Lung (tissue), 12 donors: ENCODE measurements around the gene RALY. TPM values are rescaled to one million over a fixed set of nuclear protein-coding genes. Genes with fewer than 3 reads are reported as not detected.

Experiments used
- ATAC-seq: fragments of 200-7000 bp; cut with Tn5 transposase; one replicate; pipeline ENCODE4 v1.9.1; 2020; ENCODE audit warnings: moderate number of reproducible peaks; ENCODE audit not compliant: insufficient read depth, low FRiP score
- DNase-seq, 3 donors: peaks; one replicate each; pipeline ENCODE4 v3.0.0-alpha.2; 2013 to 2017
- H3K27ac ChIP-seq, 2 donors: one replicate each; pipeline ENCODE4 v1.5.1; 2013; ENCODE audit warnings: mild to moderate bottlenecking in 2 of 2, moderate library complexity in 2 of 2, control low read depth in 1 of 2, inconsistent platforms in 1 of 2, low read depth in 1 of 2, low read length in 1 of 2
- H3K27me3 ChIP-seq, 3 donors: one replicate each; pipeline ENCODE4 v1.5.1; 2013; ENCODE audit warnings: low read length in 2 of 3; ENCODE audit not compliant: control insufficient read depth in 3 of 3, insufficient read depth in 3 of 3
- H3K36me3 ChIP-seq, 4 donors: one replicate each; pipeline ENCODE4 v1.5.1; 2013; ENCODE audit warnings: low read length in 4 of 4, mild to moderate bottlenecking in 1 of 4, moderate library complexity in 1 of 4; ENCODE audit not compliant: control insufficient read depth in 4 of 4, insufficient read depth in 4 of 4
- H3K4me1 ChIP-seq, 5 donors: one replicate each; pipeline ENCODE4 v1.5.1; 2013; ENCODE audit warnings: low read length in 5 of 5, mild to moderate bottlenecking in 2 of 5, moderate library complexity in 1 of 5; ENCODE audit not compliant: control insufficient read depth in 5 of 5, insufficient read depth in 5 of 5
- H3K4me3 ChIP-seq: one replicate; pipeline ENCODE4 v1.5.1; 2013; ENCODE audit warnings: mild to moderate bottlenecking, control low read depth, moderate library complexity
- H3K9ac ChIP-seq, 2 donors: one replicate each; pipeline ENCODE4 v1.5.1; 2013; ENCODE audit warnings: low read length in 2 of 2, control low read depth in 1 of 2; ENCODE audit not compliant: insufficient read depth in 1 of 2
- H3K9me3 ChIP-seq, 4 donors: one replicate each; pipeline ENCODE4 v1.5.1; 2013; ENCODE audit warnings: low read length in 3 of 4, mild to moderate bottlenecking in 1 of 4, moderate library complexity in 1 of 4; ENCODE audit not compliant: control insufficient read depth in 4 of 4, insufficient read depth in 3 of 4
- WGBS, 2 donors: extraction: QIAGEN DNeasy Blood & Tissue Kit; methylation state at CpG; one replicate each; pipeline ENCODE4 v1.1.7; 2013; 5-methylcytosine and 5-hydroxymethylcytosine counted together
- polyA plus RNA-seq, 2 donors: library from polyadenylated mRNA; stranded (reverse); fragments of 200-250 nt; gene quantifications; one replicate each; pipeline ENCODE4 v1.2.1, GENCODE V29; 2013
- total RNA-seq, 2 donors: library from RNA; depleted of rRNA in 1 of 2; stranded (reverse); fragments of >200 nt in 1 of 2; gene quantifications; one replicate each; pipeline ENCODE4 v1.2.1, GENCODE V29; 2014 to 2021
- TF ChIP-seq, protein P1 (sequence below): IDR thresholded peaks from 2 replicates; pipeline ENCODE4 v1.5.1; 2012; ENCODE audit warnings: mild to moderate bottlenecking; ENCODE audit errors: control extremely low read depth, extremely low read depth
- donor health status: control.
- donor health status: control.
- donor health status: Bipolar disorder and iron deficiency.
- donor health status: healthy.
- donor health status: DM: yes; HTN: yes; CAD: no.

RALY gene
- total and polyA plus RNA-seq, 4 donors = 135 to 157 (median 145) TPM

DNA sequence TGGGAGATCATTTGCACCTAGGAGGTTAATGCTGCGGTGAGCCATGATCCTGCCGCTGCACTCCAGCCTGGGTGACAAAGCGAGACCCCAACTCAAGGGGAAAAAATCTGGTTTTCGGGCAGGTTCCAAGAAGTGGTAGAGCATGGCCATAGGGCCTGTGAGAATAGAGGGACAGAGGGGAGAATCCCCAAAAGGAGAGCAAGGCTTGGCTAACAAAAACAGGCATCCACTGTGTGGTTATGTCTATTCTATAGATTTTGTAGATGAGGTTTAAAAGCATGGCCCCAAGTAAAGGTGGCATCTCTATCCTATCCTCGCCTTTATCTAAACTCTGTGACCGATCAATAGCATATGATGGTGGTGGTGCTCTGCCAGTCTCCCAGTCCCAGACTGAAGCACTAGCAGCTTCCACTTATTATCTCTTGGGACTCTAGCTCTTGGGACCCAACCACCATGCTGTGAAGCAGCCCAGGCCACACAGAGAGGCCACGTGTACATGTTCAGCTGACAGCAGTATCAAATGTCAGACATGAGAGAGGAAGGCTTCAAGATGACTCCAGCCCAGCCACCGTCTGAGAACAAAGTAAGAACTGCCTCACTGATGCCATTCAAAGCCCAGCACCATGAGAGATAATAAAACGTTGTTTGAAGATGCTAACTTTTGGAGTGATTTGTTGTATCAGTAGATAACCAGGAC, 90.7 kb downstream of the RALY start:
- H3K4me1 ChIP-seq = peaks cover 0 to 13% (median 0%) of the 10 kb centered on the region in 5 donors
- TF ChIP-seq, protein P1, sequence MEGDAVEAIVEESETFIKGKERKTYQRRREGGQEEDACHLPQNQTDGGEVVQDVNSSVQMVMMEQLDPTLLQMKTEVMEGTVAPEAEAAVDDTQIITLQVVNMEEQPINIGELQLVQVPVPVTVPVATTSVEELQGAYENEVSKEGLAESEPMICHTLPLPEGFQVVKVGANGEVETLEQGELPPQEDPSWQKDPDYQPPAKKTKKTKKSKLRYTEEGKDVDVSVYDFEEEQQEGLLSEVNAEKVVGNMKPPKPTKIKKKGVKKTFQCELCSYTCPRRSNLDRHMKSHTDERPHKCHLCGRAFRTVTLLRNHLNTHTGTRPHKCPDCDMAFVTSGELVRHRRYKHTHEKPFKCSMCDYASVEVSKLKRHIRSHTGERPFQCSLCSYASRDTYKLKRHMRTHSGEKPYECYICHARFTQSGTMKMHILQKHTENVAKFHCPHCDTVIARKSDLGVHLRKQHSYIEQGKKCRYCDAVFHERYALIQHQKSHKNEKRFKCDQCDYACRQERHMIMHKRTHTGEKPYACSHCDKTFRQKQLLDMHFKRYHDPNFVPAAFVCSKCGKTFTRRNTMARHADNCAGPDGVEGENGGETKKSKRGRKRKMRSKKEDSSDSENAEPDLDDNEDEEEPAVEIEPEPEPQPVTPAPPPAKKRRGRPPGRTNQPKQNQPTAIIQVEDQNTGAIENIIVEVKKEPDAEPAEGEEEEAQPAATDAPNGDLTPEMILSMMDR = no peak
- WGBS, 2 donors = 88 to 95% methylated on average over 9 of the region's 9 CpGs
- H3K27ac ChIP-seq = peak overlapping the region in 1 of 2 donors; percentile 6
- H3K36me3 ChIP-seq = peaks cover 27 to 49% (median 36%) of the 10 kb centered on the region in 4 donors
- H3K9me3 ChIP-seq = peaks cover 0 to 2% (median 0%) of the 10 kb centered on the region in 4 donors
- no peak overlapping the region for H3K4me3 ChIP-seq
- DNase-seq = no peak
- no peak overlapping the region for H3K9ac ChIP-seq
- H3K27me3 ChIP-seq = no peaks in the 10 kb centered on the region
- ATAC-seq = no peak

DNA sequence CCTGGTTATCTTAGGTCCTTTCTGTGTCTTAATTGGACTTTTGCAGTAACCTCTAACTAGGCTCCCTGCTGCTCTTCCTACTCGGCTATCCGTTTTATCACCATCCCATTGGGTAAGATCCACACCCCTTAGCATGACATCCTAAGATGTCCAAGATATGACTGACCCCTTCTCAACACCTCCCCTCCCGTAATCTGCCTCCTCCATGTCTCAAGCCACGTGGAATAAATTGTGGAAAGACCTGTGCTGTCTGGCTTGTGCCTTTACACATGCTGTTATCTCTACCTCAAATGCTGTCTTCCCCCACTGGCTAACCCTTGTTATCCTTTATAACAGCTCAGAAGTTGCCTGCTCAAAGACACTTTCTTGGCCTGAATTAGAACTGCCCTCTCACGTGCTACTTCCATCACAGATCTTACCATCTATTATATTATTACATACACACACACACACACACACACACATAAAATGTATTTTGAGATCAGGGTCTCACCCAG, 91.9 kb downstream of the RALY start:
- Histone ChIP-seq H3K9me3 (peaks cover 0 to 2% (median 0%) of the 10 kb centered on the region in 4 donors), H3K27ac (no peak overlapping the region), H3K4me1 (peaks cover 0 to 13% (median 0%) of the 10 kb centered on the region in 5 donors), H3K27me3 (no peaks in the 10 kb centered on the region), H3K4me3 (no peak overlapping the region), H3K9ac (no peak overlapping the region), H3K36me3 (peaks cover 30 to 51% (median 40%) of the 10 kb centered on the region in 4 donors)
- WGBS, 2 donors = 87 to 91% methylated on average over 5 of the region's 5 CpGs
- ATAC-seq (no peak), DNase-seq (no peak)
- TF ChIP-seq, protein P1 = no peak

DNA sequence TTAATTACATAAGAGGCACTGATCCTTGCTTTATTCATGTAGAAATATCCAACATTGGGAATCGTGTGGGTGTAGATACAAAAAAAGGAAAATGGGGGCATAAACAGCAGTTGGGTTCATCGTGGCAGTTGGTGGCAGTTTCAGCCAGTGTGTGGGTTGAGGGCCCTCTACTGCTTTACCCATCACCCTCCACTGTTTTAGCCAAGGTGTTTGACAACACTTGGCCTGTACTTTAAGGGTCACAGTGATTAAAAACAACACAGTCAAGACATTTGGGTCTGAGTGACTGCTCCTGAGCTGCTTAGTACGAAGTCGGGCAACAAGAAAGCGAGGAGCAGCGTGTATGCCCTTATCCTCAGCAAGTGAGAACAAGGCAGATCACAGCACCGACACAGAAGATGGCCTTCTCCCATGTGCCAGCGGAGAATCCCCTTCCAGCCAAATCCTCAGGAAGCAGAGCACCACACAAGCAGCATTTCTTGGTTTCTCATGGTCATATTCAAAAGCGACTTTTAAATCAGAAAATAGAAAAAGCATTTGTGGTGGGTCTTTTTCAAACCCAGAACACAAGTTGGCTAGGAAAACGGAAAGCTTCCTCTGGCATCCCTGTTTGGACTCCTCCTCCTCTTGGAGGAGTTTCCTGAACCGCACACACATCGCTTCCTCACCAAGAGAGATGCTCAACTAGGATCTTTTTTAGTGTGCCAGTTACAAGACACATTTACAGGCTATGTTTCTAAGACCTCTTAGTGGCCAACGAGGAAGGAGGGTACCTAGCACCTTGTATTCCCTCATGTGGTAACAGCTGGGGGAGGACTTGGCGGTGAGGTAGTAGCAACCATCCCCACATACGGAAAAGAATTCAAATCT, 94.8 kb downstream of the RALY start:
- Histone ChIP-seq H3K9ac (no peak overlapping the region), H3K36me3 (peaks cover 37 to 53% (median 44%) of the 10 kb centered on the region in 4 donors), H3K4me3 (no peak overlapping the region), H3K27me3 (no peaks in the 10 kb centered on the region), H3K27ac (no peak overlapping the region), H3K9me3 (peaks cover 0 to 2% (median 0%) of the 10 kb centered on the region in 4 donors), H3K4me1 (peaks cover 0 to 5% (median 2%) of the 10 kb centered on the region in 5 donors)
- DNase-seq (no peak), ATAC-seq (no peak)
- WGBS, 2 donors = 84 to 91% methylated on average over 15 of the region's 15 CpGs
- TF ChIP-seq, protein P1 = no peak
